HK-2 (cell line): Measurements from ENCODE around the gene ZFAND6.
A peak's percentile ranks its signal among the peaks of the same experiment; 100 is the strongest.

ENCODE experiments used
- DNase-seq: peaks from one replicate; pipeline ENCODE4 v3.0.0-alpha.2; 2018; ENCODE audit not compliant: unreplicated experiment

The ZFAND6 gene

GRCh38 chr15:80151576-80151975, 92.1 kb downstream of the ZFAND6 start:
- no peak for DNase-seq

GRCh38 chr15:80152180-80152895, 92.9 kb downstream of the ZFAND6 start:
- DNase-seq = peak; percentile 92

GRCh38 chr15:80152896-80153876, 93.7 kb downstream of the ZFAND6 start, which contains the start of gene FAH:
Gene FAH (plus strand): TSS chr15:80152999. CDS start chr15:80153055, 56 bp downstream.
- peak; percentile 24 for DNase-seq

GRCh38 chr15:80153900-80154299, 94.4 kb downstream of the ZFAND6 start:
- no peak for DNase-seq

- DNase-seq = no peak
These were observed 94.9 kb downstream of the ZFAND6 start for GRCh38 chr15:80154336-80154735.

- DNase-seq = no peak
These were observed 95.5 kb downstream of the ZFAND6 start for GRCh38 chr15:80155001-80155377.

GRCh38 chr15:80155378-80156175, 96.1 kb downstream of the ZFAND6 start:
- peak; percentile 57 for DNase-seq

GRCh38 chr15:80156176-80156720, 96.8 kb downstream of the ZFAND6 start:
- DNase-seq = no peak

GRCh38 chr15:80157215-80157614, 97.7 kb downstream of the ZFAND6 start:
- no peak for DNase-seq

GRCh38 chr15:80159301-80159700, 99.8 kb downstream of the ZFAND6 start:
- DNase-seq = no peak

GRCh38 chr15:80159811-80160569, 100.5 kb downstream of the ZFAND6 start:
- peak; percentile 82 for DNase-seq

GRCh38 chr15:80160570-80161156, 101.2 kb downstream of the ZFAND6 start:
- DNase-seq = peak; percentile 82

GRCh38 chr15:80161468-80162016, 102.1 kb downstream of the ZFAND6 start:
- DNase-seq = no peak

- DNase-seq = no peak
These were observed 102.6 kb downstream of the ZFAND6 start for GRCh38 chr15:80162059-80162554.

- no peak for DNase-seq
These were observed 103.7 kb downstream of the ZFAND6 start for GRCh38 chr15:80163217-80163616.

GRCh38 chr15:80163897-80164296, 104.4 kb downstream of the ZFAND6 start:
- no peak for DNase-seq

- no peak for DNase-seq
These were observed 108.5 kb downstream of the ZFAND6 start for GRCh38 chr15:80167936-80168335.

- no peak for DNase-seq
These were observed 108.9 kb downstream of the ZFAND6 start for GRCh38 chr15:80168421-80168820.

GRCh38 chr15:80169768-80170357, 110.4 kb downstream of the ZFAND6 start:
- no peak for DNase-seq

GRCh38 chr15:80170596-80170995, 111.1 kb downstream of the ZFAND6 start:
- DNase-seq = no peak
